Mucosa of gallbladder (tissue), 1 donor: ENCODE measurements around the gene KIF6. TPM values are rescaled to one million over a fixed set of nuclear protein-coding genes. Genes with fewer than 3 reads are reported as not detected.

Source experiments
- DNase-seq: peaks from one replicate; pipeline ENCODE4 v3.0.0-alpha.2; 2020; ENCODE audit warnings: low spot score
- total RNA-seq: library from RNA; stranded (reverse); gene quantifications from one replicate; pipeline ENCODE4 v1.2.1, GENCODE V29; 2021
- donor health status: DM: no; HTN: no; CAD: no.

The KIF6 gene
- total RNA-seq, 1 donor from 2014 or later = 2.6 TPM

DNA sequence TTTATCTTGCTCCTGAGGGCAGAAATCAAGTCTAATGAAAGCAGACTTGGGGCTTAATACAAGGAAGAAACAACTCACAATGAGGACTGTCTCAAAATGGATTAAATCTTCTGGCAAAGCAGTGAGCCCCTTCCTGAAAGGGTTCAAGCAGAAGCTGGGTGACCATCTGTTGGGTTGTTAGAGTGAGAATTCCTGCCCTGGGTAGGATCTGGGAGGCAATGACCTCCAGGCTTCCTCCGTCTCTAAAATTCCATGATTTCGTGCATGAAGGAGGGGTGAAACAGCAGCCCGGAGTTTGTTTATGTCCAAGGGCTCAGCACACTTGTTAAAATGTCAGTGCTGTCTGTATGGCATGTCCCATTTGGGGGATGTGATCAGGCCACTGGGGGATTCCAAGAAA is 338.7 kb downstream of the KIF6 start:
- DNase-seq = no peak

GRCh38 chr6:39381550-39382140 is 343.6 kb downstream of the KIF6 start:
- DNase-seq = no peak

- no peak for DNase-seq
Measured at GRCh38 chr6:39380837-39381549, 344.2 kb downstream of the KIF6 start.

DNA sequence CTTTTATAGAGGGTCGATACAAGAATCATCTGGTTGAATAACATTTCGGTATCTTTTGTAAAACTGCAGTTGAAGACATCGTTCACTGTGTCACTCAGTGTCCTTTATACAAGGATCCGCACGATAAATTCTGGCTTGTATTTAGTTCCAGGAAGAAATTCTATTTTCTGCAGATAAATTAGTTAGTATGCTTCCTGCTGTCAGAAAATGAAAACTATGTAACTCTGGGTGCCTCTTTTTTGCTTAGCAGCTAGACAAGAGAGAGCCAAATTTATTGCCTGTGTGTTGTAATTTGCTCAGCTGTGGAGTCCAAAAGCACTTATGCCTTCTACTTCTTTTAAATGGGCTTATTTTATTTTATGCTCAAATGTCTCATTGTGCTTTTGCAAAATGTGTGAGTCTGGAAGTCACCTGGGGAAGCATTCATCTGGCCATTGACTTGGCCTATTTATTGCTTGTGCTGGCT is 346.2 kb downstream of the KIF6 start:
- DNase-seq = no peak

- no peak for DNase-seq
Measured at GRCh38 chr6:39378175-39378959, 346.8 kb downstream of the KIF6 start.

DNA sequence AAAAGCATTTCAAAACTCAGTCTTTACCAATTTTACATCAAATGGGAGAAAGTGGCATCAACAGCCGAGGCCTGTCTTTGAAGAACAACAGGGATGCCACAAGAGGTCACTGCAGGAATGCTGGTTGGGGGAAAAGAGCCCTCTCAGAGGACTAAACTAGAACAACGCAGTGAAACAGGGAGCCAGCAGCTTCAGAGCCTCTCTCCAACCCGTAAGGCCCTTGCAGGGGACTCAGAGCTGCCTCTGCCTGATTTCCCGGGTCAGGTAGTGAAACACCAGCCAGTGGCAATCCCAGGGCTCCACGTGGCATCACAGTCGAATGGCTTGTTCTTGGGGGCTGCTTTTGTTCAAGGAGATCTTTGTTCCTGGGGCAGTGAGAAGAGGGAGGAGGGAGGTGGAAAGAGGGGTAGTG is 347.7 kb downstream of the KIF6 start:
- peak; percentile 59 for DNase-seq

- DNase-seq = no peak
Measured at GRCh38 chr6:39375405-39375804, 349.8 kb downstream of the KIF6 start.

DNA sequence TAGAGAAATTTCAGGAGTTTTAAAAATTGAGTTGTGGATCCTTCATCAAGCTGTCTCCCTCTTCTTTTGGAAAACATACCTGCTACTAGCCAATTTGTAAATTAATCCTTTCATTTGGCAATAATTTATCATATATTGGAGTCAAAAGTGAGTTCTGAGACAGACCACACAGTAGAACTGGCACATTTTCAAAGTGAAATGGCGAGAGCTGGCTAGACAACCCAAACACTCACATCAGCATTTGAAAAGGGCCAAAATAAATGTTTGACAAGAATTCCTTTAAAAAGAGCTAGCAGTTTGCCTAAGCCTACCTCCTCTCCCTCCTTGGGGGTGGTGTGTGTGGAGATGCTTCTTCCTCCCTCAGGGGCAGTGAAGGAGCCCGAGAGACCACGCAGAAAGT is 354.8 kb downstream of the KIF6 start:
- DNase-seq = no peak

GRCh38 chr6:39369987-39370386 is 355.2 kb downstream of the KIF6 start:
- DNase-seq = no peak

DNA sequence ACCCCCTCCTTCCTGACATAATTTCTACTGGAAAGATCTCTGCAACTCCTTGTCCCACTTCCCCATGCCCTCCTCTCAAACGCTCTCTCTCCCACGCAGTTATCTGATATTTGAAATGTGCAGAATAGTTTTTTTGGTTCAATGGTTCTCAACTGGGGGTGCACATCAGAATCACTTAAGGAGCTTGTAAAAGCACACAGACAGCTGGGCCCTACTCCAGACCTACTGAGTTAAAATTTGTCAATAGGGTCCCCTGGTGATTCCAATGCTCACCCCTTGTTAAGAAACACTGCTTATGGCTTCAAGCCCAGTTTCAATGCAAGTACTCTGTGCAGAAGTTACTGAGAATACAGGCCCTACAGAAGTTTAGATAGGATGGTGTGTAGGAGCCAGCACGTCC is 357.5 kb downstream of the KIF6 start:
- no peak for DNase-seq

GRCh38 chr6:39366931-39367618 is 358.1 kb downstream of the KIF6 start:
- no peak for DNase-seq

DNA sequence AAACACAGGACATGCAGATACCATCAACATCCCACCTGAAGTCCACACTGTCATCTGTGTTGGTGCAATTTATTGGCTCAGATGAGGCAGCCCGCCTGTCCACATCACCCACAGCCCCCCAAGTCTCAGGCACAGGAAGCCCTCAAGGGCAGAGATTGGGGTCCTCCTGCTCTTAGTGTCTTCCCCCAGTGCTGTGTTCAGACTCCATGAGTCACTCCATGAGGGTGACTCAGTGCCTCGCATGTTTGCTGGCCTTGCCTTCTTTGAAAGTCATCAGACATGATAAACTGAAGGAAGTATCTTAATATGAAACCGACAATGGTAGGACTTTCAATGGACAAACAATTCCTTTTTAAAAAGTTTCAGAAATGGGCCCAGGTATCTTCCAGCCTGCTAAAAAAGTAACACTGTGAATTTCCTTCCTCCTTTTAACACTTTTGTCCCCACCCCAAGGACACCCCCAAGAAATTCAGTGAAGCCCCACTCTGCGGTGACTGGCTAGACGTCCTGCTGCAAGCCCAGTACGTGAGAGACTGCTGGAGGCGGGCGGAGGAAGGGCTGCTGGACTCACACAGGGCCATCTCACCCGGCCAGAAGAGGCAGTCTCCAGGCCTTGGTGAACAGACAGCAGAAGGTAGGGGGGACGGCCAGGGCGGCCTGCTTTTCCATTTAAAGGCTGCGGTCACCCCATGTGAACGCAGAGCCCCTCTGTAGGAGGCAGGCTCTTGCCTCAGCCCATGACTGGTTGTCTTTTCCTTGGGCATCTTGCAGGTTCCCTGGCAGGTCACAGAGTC is 359.7 kb downstream of the KIF6 start:
- DNase-seq = no peak

DNA sequence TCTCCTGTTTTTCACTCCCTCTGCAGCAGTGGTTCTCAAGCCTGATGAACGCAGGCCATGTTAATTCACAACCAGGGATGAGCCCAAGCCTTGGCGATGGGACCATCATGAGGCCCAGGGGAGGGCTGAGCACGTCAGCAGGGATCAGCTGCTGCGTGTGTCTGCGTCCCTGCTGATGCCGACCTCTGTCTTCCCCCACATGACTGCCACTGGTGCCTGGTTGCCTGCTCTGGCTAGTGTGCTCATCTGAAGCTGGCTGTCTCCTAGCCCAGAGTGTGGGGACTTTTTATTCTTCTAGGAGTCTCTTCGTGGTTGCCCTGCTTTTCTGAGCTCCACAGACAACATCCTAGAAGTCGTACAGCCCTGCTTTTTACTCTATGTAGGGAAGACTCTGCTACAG is 361.9 kb downstream of the KIF6 start:
- DNase-seq = no peak

DNA sequence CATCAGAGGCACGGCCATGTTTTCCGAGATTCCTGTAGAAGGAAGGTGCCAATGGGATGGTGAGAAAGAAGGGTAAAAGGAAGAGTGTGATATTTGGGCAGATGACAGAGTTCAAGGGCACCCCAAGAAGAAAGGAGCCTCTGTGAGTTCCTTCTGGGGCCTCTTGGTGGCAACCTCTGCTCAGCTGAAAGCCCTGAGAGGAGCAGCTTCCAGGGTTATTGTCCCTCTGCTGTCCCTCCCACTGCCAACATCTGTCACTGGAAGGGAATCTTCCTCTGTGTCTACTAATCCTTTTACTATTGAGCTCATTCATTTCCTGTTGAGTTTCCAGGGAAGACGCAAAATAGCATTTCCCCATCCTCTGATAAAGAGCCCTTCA is 362.7 kb downstream of the KIF6 start:
- DNase-seq = no peak

- peak; percentile 70 for DNase-seq
Measured at GRCh38 chr6:39361657-39362486, 363.3 kb downstream of the KIF6 start.

- no peak for DNase-seq
Measured at GRCh38 chr6:39360378-39360777, 364.8 kb downstream of the KIF6 start.

GRCh38 chr6:39357998-39358686 is 367.1 kb downstream of the KIF6 start:
- DNase-seq = peak; percentile 58

DNA sequence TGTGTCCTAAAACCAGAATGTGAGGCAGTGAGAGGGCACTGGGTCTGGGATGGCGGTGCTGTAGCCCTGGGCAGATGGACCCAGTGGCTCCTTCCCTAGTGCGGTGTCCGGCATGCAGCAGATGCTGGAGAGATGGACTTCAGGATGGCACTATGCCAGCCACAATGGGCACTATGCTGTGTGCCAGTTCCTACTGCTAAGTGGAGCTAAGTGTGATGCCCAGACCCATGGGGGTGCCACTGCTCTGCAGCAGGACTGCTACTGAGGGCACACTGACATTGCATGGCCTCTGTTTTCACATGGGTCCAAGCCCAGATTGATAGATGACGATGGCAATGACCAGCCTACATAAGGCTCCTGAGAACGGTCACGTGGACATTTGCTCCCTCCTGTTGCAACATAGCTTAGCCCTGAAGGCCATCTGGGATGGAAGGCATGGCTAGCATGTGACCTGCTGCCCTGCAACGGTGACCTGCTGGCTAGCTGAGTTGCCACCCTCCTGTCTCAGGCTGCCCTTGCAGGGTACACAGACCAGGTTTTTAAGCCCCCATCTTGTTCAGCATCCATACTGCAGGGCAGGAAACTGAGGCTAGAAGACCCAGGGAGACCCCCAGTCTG is 371.4 kb downstream of the KIF6 start:
- no peak for DNase-seq

DNA sequence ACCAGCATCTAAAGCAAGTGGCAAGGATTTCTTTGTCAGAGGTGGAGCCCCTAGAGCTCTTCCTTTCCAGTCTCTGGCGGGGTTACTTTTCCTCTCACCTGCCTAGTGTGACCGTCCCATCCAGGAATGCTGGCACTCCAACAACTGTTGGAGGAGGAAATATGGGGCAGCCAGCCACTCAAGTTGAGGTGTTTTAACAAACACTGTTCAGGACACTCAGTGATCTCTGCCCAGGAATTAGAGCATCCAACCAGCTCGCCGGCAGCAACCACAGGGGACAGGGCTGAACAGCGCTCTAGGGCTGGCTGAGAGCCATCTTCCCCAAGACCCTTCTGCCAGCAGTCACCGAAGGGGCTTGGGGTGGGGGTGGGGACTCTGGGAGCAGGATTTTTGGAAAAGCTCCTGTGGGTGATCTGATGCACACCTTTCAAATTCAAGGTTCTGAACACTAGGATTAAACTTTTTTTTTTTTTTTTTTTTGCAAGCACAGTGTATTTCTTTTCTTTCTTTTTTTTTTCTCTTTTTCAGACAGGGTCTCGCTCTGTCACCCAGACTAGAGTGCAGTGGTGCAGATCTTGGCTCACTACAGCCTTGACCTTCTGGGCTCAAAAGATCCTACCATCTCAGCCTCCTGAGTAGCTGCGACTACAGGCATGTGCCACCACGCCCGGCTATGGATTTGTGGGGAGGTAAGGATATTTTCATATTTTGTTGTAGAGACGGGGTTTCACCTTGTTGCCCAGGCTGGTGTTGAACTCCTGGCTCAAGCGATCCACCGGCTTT is 374.3 kb downstream of the KIF6 start:
- DNase-seq = no peak
